A673 (cell line): ENCODE data around the gene CFAP61. TPM values are rescaled to one million over a fixed set of nuclear protein-coding genes. Genes with fewer than 3 reads are reported as not detected.

ENCODE experiments used
- BruUV-seq: library from RNA; stranded (reverse); fragments of 400-500 nt; replicated peaks from 2 replicates; lab custom pipeline; 2021; lab: Mats Ljungman, UMichigan
- CTCF ChIA-PET: fragments of 300-600 bp; sonication (Branson Sonifier 250); formaldehyde crosslinking; loops from one replicate; lab custom pipeline; 2022; ENCODE audit warnings: antibody characterized with exemption; lab: Charles Lee
- POLR2A ChIA-PET: fragments of 300-600 bp; sonication (Branson Sonifier 250); formaldehyde crosslinking; loops from one replicate; lab custom pipeline; 2022; ENCODE audit warnings: antibody characterized with exemption; ENCODE audit not compliant: low non-redundant PET; lab: Charles Lee
- DNase-seq: peaks from one replicate; pipeline ENCODE4 v3.0.0-alpha.2; 2015; ENCODE audit warnings: low spot score
- H3K27ac ChIP-seq: fragments of 200-600 bp; sonication (generic); 2 replicates; pipeline ENCODE4 v1.5.1; 2016; ENCODE audit warnings: mixed run types, low read depth, mild to moderate bottlenecking, mixed read lengths, antibody characterized with exemption, low read length; ENCODE audit not compliant: poor library complexity, severe bottlenecking
- H3K27me3 ChIP-seq: fragments of 200-600 bp; sonication (generic); replicated peaks from 2 replicates; pipeline ENCODE4 v1.6.1; 2017; ENCODE audit warnings: mixed run types, low read depth, mild to moderate bottlenecking, mixed read lengths, antibody characterized with exemption, low read length; ENCODE audit not compliant: insufficient read depth, poor library complexity
- H3K36me3 ChIP-seq: fragments of 200-600 bp; sonication (generic); 2 replicates; pipeline ENCODE4 v1.6.1; 2016; ENCODE audit warnings: mixed run types, mild to moderate bottlenecking, mixed read lengths, antibody characterized with exemption, low read length; ENCODE audit not compliant: insufficient read depth, poor library complexity, severe bottlenecking
- H3K4me1 ChIP-seq: fragments of 200-600 bp; sonication (generic); 2 replicates; pipeline ENCODE4 v1.6.1; 2017; ENCODE audit warnings: mixed run types, mild to moderate bottlenecking, mixed read lengths, antibody characterized with exemption, low read length; ENCODE audit not compliant: insufficient read depth, poor library complexity, severe bottlenecking
- H3K4me3 ChIP-seq: fragments of 200-600 bp; sonication (generic); 2 replicates; pipeline ENCODE4 v1.5.1; 2016; ENCODE audit warnings: low read depth, mixed run types, mild to moderate bottlenecking, mixed read lengths, low read length; ENCODE audit not compliant: poor library complexity, severe bottlenecking
- H3K9me3 ChIP-seq: fragments of 200-600 bp; sonication (generic); 2 replicates; pipeline ENCODE4 v1.6.1; 2016; ENCODE audit warnings: mixed run types, low read depth, mild to moderate bottlenecking, mixed read lengths, antibody characterized with exemption, low read length; ENCODE audit not compliant: poor library complexity, severe bottlenecking
- EZH2 ChIP-seq: fragments of 200-600 bp; sonication (generic); IDR thresholded peaks from 2 replicates; pipeline ENCODE4 v1.6.1; 2017; ENCODE audit warnings: borderline replicate concordance, low read depth, mild to moderate bottlenecking, mixed read lengths, antibody characterized with exemption, low read length; ENCODE audit not compliant: poor library complexity, severe bottlenecking
- intact Hi-C: fragments of 100-400 bp; cut with micrococcal nuclease; formaldehyde crosslinking; loops from one replicate; pipeline ENCODE4 v1.10.0; 2022; ENCODE audit not compliant: unreplicated experiment
- total RNA-seq: library from RNA; stranded (reverse); gene quantifications from 2 replicates; pipeline ENCODE4 v1.2.3, GENCODE V29; 2021
- TF ChIP-seq, protein P1 (sequence below): fragments of 300-800, 200-600 bp; sonication (generic); conservative IDR thresholded peaks from 2 replicates; pipeline ENCODE4 v1.5.1; 2017; ENCODE audit warnings: low read depth, mild to moderate bottlenecking, antibody characterized with exemption, low read length, moderate library complexity, mixed read lengths

Gene CFAP61
- total RNA-seq, 1 experiment from 2014 or later, result not detected

DNA sequence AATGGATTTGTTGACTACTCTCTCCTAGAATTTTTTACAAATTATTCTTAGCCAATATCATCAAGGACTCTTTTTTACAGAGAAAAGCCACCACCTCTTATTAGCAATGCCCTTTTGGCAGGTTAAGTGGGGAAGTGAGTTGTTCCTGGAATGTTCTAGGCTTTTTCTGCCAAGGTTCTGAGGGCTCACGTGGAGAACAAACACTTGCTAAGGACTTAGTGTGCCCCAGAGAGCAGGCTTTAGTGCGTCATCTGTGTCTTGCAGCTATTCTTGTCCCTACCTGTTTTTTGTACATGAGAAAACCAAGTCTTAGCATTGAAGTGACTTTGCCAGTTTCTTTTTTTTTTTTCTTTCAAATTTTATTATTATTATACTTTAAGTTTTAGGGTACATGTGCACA, 33.5 kb downstream of the CFAP61 start:
- H3K4me3 ChIP-seq, result no peak overlapping the region
- no peaks in the 10 kb centered on the region for H3K36me3 ChIP-seq
- CTCF ChIA-PET, result no interaction called here
- H3K9me3 ChIP-seq, result no peaks in the 10 kb centered on the region
- intact Hi-C loops, result loop anchor here (2.0 kb wide), 1 partner anchor 483 kb away; no protein-coding TSS in a partner anchor
- POLR2A ChIA-PET, result no interaction called here
- H3K27ac ChIP-seq, result no peak overlapping the region
- H3K4me1 ChIP-seq, result peaks cover 7% of the 10 kb centered on the region
- no peak for DNase-seq
- no peak for TF ChIP-seq EZH2
- TF ChIP-seq, protein P1, sequence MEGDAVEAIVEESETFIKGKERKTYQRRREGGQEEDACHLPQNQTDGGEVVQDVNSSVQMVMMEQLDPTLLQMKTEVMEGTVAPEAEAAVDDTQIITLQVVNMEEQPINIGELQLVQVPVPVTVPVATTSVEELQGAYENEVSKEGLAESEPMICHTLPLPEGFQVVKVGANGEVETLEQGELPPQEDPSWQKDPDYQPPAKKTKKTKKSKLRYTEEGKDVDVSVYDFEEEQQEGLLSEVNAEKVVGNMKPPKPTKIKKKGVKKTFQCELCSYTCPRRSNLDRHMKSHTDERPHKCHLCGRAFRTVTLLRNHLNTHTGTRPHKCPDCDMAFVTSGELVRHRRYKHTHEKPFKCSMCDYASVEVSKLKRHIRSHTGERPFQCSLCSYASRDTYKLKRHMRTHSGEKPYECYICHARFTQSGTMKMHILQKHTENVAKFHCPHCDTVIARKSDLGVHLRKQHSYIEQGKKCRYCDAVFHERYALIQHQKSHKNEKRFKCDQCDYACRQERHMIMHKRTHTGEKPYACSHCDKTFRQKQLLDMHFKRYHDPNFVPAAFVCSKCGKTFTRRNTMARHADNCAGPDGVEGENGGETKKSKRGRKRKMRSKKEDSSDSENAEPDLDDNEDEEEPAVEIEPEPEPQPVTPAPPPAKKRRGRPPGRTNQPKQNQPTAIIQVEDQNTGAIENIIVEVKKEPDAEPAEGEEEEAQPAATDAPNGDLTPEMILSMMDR, result no peak
- BruUV-seq, result no TSS peak
- peaks cover 5% of the 10 kb centered on the region for H3K27me3 ChIP-seq

DNA sequence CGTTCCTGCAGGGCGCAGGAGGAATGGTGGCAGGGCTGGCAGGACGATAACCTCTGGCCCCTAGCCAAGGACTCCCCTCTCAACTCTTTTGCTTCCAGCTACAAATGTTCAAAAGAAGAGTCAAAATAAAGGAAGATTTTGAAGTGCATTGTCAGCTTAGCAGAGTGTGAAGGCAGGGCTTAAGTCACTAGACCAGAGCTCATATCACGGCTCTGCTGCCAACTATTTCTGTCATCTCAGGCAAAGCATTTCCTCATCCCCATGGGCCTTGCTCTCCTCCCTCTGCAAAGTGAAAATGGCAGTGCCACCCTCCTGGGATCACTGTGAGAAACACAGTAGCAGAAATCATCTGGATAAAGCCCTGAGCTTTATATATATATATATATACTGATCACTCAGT, 36.7 kb downstream of the CFAP61 start:
- Histone ChIP-seq H3K36me3 (no peaks in the 10 kb centered on the region), H3K4me1 (no peaks in the 10 kb centered on the region), H3K4me3 (no peak overlapping the region), H3K27ac (no peak overlapping the region), H3K27me3 (no peaks in the 10 kb centered on the region), H3K9me3 (no peaks in the 10 kb centered on the region)
- POLR2A ChIA-PET, result no interaction called here
- CTCF ChIA-PET, result no interaction called here
- no peak for TF ChIP-seq EZH2
- TF ChIP-seq, protein P1, result no peak
- DNase-seq, result no peak
- intact Hi-C loops, result no loop called here
- BruUV-seq, result no TSS peak

DNA sequence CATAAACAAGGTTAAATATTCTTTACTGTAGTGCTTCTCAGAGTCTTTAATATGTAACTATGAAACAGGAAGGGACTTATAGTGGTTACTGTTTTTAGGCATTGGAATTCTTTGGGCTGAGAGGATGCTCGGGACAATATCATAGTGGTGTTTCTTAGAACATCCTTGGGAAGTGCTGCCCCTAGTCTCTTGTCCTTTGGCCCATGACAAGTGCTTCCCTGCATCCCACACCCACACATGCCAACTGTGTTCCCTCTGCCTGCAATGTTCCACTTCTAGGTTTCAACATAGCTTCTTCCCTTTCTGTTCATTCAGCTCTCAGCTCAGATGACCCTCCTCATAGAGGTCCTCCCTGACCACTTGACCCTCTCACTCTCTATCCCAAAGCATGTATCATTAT, 37.6 kb downstream of the CFAP61 start:
- Histone ChIP-seq H3K27me3 (no peaks in the 10 kb centered on the region), H3K4me1 (no peaks in the 10 kb centered on the region), H3K4me3 (no peak overlapping the region), H3K27ac (no peak overlapping the region), H3K36me3 (no peaks in the 10 kb centered on the region), H3K9me3 (no peaks in the 10 kb centered on the region)
- POLR2A ChIA-PET, result no interaction called here
- no peak for DNase-seq
- intact Hi-C loops, result loop anchor here (10.0 kb wide), 1 partner anchor 55 kb away; no protein-coding TSS in a partner anchor
- no peak for TF ChIP-seq EZH2
- CTCF ChIA-PET, result no interaction called here
- BruUV-seq, result no TSS peak

DNA sequence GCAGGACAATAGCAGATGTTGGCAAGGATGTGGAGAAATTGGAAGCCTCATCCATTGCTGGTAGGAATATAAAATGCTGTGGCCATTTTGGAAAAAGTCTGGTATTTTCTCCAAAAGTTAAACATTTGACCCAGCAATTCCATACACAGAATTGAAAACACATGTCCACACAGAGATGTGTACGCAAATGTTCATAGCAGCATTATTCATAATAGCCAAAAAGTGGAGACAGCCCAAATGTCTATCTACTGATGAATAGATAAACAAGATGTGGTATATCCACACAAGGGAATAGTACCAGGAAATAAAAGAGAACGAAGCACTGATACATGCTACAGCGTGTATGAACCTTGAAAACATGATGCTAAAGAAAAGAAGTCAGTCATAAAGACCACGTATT, 40.5 kb downstream of the CFAP61 start:
- ChIA-PET CTCF (no interaction called here), POLR2A (no interaction called here)
- Histone ChIP-seq H3K4me1 (no peaks in the 10 kb centered on the region), H3K9me3 (no peaks in the 10 kb centered on the region), H3K36me3 (no peaks in the 10 kb centered on the region), H3K27ac (no peak overlapping the region), H3K4me3 (no peak overlapping the region), H3K27me3 (peaks cover 8% of the 10 kb centered on the region)
- intact Hi-C loops, result loop anchor here (10.0 kb wide), 1 partner anchor 58 kb away; no protein-coding TSS in a partner anchor
- DNase-seq, result no peak
- no TSS peak for BruUV-seq
- TF ChIP-seq, protein P1, result no peak
- TF ChIP-seq EZH2, result no peak
